GM18873 (cell line): Measurements from ENCODE around the gene TANC1.
"Not testable (repeated sequence)": the region's sequence is repeated elsewhere in the genome, so short reads cannot be mapped to it uniquely, and the experiment has no call there.

Source experiments
- ATAC-seq: cut with Tn5 transposase; IDR thresholded peaks from one replicate; pipeline ENCODE4 v1.9.1; 2021; ENCODE audit warnings: mild to moderate bottlenecking, moderate library complexity, moderate number of reproducible peaks; ENCODE audit not compliant: unreplicated experiment, low FRiP score

The TANC1 gene

DNA sequence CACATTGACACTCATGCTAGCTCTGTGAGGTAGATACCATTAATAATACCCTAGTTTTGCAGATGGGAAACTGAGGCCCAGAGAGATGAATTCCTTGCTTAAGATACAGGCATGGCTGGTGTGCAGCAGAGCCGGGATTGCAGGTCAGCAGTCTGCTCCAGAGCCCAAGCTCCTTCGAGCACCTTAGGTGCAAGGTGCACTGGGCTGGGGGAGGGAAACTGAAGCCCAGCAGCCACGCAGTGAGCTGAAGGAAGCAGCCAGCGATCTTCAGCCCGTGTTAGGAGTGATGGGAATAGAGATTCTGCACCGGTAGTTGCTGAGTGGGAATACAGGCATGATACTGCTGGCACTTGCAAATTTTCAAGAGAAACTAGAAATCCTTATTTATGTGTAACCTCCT is 50.6 kb downstream of the TANC1 start:
- no peak for ATAC-seq

GRCh38 chr2:159022019-159022418 is 53.6 kb downstream of the TANC1 start:
- no peak for ATAC-seq

- no peak for ATAC-seq
These were observed 57.7 kb downstream of the TANC1 start for GRCh38 chr2:159026170-159026569.

- ATAC-seq, result no peak
These were observed 60.3 kb downstream of the TANC1 start for GRCh38 chr2:159028776-159029175.

- ATAC-seq, result no peak
These were observed 61.5 kb downstream of the TANC1 start for GRCh38 chr2:159029936-159030335.

- ATAC-seq, result no peak
These were observed 62.4 kb downstream of the TANC1 start for GRCh38 chr2:159030674-159031380.

GRCh38 chr2:159032146-159032545 is 63.7 kb downstream of the TANC1 start:
- ATAC-seq, result no peak

DNA sequence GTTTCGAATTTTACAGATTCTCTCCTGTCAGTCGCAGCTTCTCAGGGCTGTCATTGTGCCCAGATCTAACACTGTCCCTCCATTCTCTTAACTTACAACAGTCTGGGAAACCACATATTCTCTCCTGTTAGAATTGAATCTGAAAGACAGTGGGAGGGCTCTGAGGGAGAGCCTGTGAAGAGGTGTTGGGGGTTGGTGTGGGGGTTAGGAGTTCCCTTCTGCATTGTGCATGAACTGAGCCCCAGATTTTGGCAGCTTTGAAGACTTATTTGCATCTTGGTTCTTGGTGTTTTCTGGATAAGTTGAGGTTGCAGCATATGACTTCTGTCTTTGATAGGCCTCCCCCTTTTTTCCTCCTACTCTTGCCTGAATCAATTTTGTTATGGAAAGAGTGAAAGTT is 64.1 kb downstream of the TANC1 start:
- ATAC-seq, result no peak

GRCh38 chr2:159034713-159035112 is 66.3 kb downstream of the TANC1 start:
- ATAC-seq, result no peak

DNA sequence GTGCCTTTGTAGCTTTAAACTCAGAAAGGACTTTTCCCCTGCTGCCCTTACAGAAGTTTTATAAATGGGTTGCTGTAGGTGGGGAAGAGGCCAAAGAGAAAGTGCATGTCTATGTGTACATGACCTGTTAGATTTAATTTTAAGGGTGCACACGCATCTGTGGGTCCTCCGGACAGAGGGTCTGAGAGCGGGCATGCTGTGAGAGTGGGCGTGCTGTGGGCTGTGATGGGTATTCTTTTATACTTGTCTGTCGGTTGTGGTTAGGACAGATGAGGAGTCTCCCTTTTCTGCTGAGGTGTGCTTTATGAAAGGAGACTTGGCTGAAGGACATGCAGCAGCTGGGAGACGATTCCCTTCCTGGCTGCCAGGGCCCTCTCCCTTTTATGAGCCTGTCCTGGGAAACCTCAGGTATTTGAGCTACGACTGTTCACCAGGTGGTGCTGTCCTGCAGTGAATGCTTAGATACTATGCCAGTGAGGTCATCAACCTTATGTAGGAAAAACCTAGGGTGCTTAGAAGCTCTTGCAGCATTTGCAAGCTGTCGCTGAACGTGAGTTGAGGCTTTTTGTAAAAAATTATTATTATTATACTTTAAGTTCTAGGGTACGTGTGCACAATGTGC is 67.5 kb downstream of the TANC1 start:
- ATAC-seq, result no peak

GRCh38 chr2:159036461-159036860 is 68.0 kb downstream of the TANC1 start:
- not testable (repeated sequence) for ATAC-seq

DNA sequence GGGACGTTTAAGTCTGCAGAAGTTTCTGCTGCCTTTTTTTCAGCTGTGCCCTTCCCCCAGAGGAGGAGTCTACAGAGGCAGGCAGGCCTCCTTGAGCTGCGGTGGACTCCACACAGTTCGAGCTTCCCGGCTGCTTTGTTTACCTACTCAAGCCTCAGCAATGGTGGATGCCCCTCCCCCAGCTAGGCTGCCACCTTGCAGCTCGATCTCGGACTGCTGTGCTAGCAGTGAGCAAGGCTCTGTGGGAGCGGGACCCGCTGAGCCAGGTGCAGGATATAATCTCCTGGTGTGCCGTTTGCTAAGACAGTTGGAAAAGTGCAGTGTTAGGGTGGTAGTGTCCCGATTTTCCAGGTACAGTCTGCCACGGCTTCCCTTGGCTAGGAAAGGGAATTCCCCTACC is 72.9 kb downstream of the TANC1 start:
- not testable (repeated sequence) for ATAC-seq

- ATAC-seq, result no peak
These were observed 73.8 kb downstream of the TANC1 start for GRCh38 chr2:159042115-159042850.

DNA sequence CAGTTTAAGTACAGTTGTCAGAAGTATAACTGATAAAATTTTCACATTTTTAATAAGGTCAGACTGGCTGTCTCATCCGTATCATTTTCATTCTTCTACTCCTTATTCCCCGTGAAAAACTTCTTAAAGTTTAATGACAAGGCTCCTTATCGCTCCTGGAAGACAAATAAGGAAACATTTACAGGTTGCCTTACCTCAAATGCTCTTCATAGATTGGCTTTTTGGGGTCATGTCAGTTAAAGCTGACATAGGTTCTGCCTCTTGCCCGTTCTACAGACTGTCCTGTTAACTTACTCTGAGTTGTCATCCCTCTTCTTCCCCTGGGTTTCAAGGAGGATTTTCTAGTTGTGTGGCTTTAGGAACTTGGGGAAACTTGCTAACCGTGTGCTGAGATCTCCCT is 75.3 kb downstream of the TANC1 start:
- ATAC-seq, result no peak

DNA sequence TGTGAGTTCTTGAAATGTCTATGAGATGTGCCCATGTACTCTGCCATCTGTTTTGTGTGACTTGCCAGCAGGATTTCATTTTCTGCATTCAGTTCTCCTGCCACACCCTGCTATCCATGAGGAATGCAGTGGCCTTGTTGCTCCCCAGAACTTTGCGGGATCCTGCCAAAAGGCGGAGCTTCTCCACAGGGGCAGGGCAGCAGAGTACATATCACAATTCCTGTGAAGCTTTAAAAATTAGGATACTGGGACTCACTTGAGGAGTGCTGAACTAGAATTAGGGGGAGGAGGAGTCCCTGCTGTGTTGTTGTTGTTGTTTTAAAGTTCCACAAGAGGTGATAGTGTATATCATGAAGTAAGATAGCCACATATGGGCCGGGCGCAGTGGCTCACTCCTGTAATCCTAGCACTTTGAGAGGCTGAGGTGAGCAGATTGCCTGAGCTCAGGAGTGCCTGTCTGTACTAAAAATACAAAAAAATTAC is 76.4 kb downstream of the TANC1 start:
- ATAC-seq, result no peak

DNA sequence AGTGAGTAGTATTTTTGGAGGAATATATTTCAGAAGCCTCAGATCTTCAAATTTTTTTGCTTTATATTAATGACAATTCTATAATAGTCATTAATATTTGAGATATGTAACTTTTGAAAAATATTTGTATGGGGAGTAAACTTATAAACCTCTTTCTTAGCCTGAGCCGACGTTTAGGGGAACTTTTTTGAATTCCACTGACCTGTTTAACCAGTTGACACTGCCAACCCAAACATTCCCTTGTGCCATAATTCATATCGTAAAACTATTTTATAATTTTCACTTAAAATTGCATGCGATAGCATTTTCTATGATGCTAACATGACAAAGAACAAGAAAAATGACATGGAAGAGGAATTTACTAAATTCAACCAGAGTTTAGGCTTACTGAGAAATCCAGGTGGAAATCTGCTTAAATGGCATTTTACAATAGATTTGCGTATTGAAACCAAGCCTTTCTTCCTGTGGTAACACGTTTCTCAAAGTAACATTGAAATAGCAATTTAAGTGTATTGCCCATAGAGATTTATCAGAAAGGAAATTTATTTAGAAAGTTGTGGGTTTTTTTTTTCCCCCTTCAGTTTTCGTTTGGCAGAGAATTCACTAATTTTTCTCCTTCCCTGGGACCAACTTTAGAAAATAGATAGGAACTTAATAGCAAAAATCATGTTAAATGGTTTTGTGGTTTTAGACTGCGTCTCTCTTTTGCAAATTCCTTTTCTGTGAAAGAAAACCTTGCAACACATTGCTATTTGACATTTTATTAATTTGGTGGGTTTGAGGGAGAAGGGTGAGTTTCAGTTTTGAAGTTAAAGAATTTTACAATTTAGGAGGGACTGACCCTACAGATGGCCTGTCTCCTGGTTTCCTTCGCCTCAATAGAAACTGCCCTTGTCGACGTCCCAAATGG is 77.4 kb downstream of the TANC1 start:
- ATAC-seq, result no peak

GRCh38 chr2:159046966-159047365 is 78.5 kb downstream of the TANC1 start:
- no peak for ATAC-seq

- no peak for ATAC-seq
These were observed 82.0 kb downstream of the TANC1 start for GRCh38 chr2:159050426-159050825.

DNA sequence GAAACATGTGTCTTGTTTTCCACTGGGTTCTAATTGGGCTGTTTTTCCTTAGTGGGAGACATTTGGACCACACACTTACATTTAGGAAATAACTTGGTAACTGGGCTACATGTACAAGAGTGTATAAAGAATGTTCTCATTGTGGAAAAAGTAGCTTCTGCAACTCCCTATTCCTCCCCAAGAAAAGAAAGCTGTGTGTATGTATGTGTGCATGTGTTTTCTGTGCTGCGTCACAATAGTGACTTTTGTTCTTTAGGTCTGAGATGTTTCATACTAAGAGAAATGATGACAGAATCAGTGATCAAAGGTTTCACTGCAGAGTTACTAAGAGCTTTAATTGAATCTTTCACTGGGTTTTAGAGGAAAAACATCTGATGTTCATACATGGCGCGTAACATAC is 82.7 kb downstream of the TANC1 start:
- ATAC-seq, result no peak

GRCh38 chr2:159051661-159052060 is 83.2 kb downstream of the TANC1 start:
- no peak for ATAC-seq
